GM23248 (cell line): ENCODE data around the gene CDS2. TPM values are rescaled to one million over a fixed set of nuclear protein-coding genes. Genes with fewer than 3 reads are reported as not detected.

Experiments
- DNase-seq: peaks from one replicate; pipeline ENCODE4 v3.0.0-alpha.2; 2015
- H2AFZ ChIP-seq: fragments of 200-600 bp; sonication (generic); 2 replicates; pipeline ENCODE4 v1.6.1; 2016; ENCODE audit warnings: antibody characterized with exemption
- H3F3A ChIP-seq: fragments of 200-600 bp; sonication (generic); 2 replicates; pipeline ENCODE4 v1.6.1; 2016; ENCODE audit warnings: mild to moderate bottlenecking, antibody characterized with exemption, mixed run types; ENCODE audit not compliant: insufficient read depth
- H3K27ac ChIP-seq: fragments of 200-600 bp; sonication (generic); 2 replicates; pipeline ENCODE4 v1.5.1; 2016; ENCODE audit warnings: mild to moderate bottlenecking
- H3K27me3 ChIP-seq: fragments of 200-600 bp; sonication (generic); replicated peaks from 2 replicates; pipeline ENCODE4 v1.6.1; 2016; ENCODE audit warnings: mild to moderate bottlenecking; ENCODE audit not compliant: insufficient read depth
- H3K36me3 ChIP-seq: fragments of 200-600 bp; sonication (generic); 2 replicates; pipeline ENCODE4 v1.6.1; 2016; ENCODE audit warnings: low read depth, mild to moderate bottlenecking
- H3K4me1 ChIP-seq: fragments of 200-600 bp; sonication (generic); 2 replicates; pipeline ENCODE4 v1.6.1; 2016; ENCODE audit warnings: mild to moderate bottlenecking; ENCODE audit not compliant: insufficient read depth
- H3K4me2 ChIP-seq: fragments of 200-600 bp; sonication (generic); one replicate; pipeline ENCODE4 v1.6.1; 2016; ENCODE audit warnings: mild to moderate bottlenecking; ENCODE audit not compliant: unreplicated experiment
- H3K4me3 ChIP-seq: fragments of 200-600 bp; sonication (generic); 2 replicates; pipeline ENCODE4 v1.5.1; 2016; ENCODE audit warnings: mild to moderate bottlenecking
- H3K79me2 ChIP-seq: fragments of 200-600 bp; sonication (generic); 2 replicates; pipeline ENCODE4 v1.6.1; 2016; ENCODE audit warnings: mild to moderate bottlenecking; ENCODE audit not compliant: insufficient read depth
- H3K9ac ChIP-seq: fragments of 200-600 bp; sonication (generic); 2 replicates; pipeline ENCODE4 v1.6.1; 2016; ENCODE audit warnings: mild to moderate bottlenecking
- H3K9me2 ChIP-seq: fragments of 200-600 bp; sonication (generic); 2 replicates; pipeline ENCODE4 v1.6.1; 2016; ENCODE audit warnings: mixed run types, mild to moderate bottlenecking, moderate library complexity; ENCODE audit not compliant: insufficient read depth
- H3K9me3 ChIP-seq: fragments of 200-600 bp; sonication (generic); one replicate; pipeline ENCODE4 v1.6.1; 2017; ENCODE audit warnings: low read depth
- H4K20me1 ChIP-seq: fragments of 200-600 bp; sonication (generic); 2 replicates; pipeline ENCODE4 v1.6.0; 2016; ENCODE audit not compliant: insufficient read depth
- EZH2 ChIP-seq: fragments of 200-600 bp; sonication (generic); IDR thresholded peaks from 2 replicates; pipeline ENCODE4 v1.6.1; 2018; ENCODE audit warnings: antibody characterized with exemption, mild to moderate bottlenecking; ENCODE audit not compliant: insufficient read depth, poor library complexity, severe bottlenecking
- EZH2phosphoT487 ChIP-seq: fragments of 200-600 bp; sonication (generic); IDR thresholded peaks from 2 replicates; pipeline ENCODE4 v1.6.1; 2018; ENCODE audit warnings: antibody characterized with exemption, moderate library complexity, mild to moderate bottlenecking, low read depth; ENCODE audit not compliant: insufficient read depth
- WGBS, 2 experiments: methylation state at CpG; one replicate each; pipeline ENCODE4 v1.1.6; 2015 to 2017; ENCODE audit warnings: low lambda C conversion rate in 2 of 2, low coverage in 1 of 2; ENCODE audit errors: missing lambda C conversion rate in 2 of 2; 5-methylcytosine and 5-hydroxymethylcytosine counted together
- in situ Hi-C: fragments of 300-500 bp; cut with MboI; formaldehyde crosslinking; loops from 2 replicates; pipeline ENCODE4 v1.15.0; 2020
- polyA plus RNA-seq: library from polyadenylated mRNA; unstranded; fragments of >200 nt; fragmentation: Nextera tagmentation; extraction: Ambion mirVana; gene quantifications from 2 replicates; pipeline ENCODE4 v1.2.1, GENCODE V29; 2016
- total RNA-seq: library from RNA; depleted of rRNA; stranded (reverse); fragments of >200 nt; shearing (Covaris generic); gene quantifications from 2 replicates; pipeline ENCODE4 v1.2.3, GENCODE V29; 2014

CDS2 gene
- total and polyA plus RNA-seq, 2 experiments from 2014 or later, result 29.4 to 31.6 TPM

DNA sequence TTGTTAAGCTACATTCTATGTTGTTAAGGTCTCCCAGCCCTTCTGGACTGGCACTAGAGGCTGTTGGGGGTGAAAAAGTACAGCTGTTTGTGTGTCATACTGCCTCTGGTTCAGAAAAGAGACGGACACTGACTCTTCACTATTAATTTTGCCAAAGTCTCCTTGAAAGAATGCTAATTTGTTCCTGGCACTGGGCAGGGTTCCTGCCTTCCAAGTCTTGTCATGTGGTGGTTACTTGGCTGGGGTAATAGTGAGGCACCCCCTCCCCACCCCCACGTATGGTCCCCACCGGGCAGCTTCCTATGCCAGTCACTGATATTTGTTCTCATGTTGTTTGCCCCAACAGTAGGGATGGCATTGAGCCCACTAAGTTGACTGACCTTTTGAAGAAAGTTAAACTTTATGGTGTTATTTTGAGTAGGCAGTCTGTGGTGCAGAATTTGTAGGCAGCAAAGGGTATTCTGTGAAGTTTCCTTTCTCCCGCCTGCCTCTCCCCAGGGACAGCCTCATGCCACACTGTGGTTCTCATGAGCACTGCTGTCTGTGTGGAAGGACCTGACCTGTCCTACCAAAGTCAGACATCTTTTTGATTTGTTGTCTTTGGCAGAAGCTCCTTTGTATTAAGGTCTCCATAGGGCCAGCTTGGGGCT is 8.7 kb downstream of the CDS2 start:
- Histone ChIP-seq H3K9me3 (no peaks in the 10 kb centered on the region), H3K9ac (no peak overlapping the region), H3K79me2 (peaks cover 96% of the 10 kb centered on the region), H3K27ac (no peak overlapping the region), H3K36me3 (no peaks in the 10 kb centered on the region), H3K27me3 (no peaks in the 10 kb centered on the region), H3K9me2 (no peaks in the 10 kb centered on the region), H2AFZ (no peak overlapping the region), H3F3A (no peaks in the 10 kb centered on the region), H3K4me1 (peaks cover 8% of the 10 kb centered on the region; the same call in 1 of the 2 replicates), H3K4me3 (no peak overlapping the region), H3K4me2 (no peak overlapping the region), H4K20me1 (peaks cover 9% of the 10 kb centered on the region; the same call in 1 of the 2 replicates)
- 43 to 50% methylated on average over 4 of the region's 4 CpGs for WGBS, 2 experiments
- no peak for TF ChIP-seq EZH2phosphoT487
- no peak for TF ChIP-seq EZH2
- no peak for DNase-seq
- in situ Hi-C loops, result no loop called here

DNA sequence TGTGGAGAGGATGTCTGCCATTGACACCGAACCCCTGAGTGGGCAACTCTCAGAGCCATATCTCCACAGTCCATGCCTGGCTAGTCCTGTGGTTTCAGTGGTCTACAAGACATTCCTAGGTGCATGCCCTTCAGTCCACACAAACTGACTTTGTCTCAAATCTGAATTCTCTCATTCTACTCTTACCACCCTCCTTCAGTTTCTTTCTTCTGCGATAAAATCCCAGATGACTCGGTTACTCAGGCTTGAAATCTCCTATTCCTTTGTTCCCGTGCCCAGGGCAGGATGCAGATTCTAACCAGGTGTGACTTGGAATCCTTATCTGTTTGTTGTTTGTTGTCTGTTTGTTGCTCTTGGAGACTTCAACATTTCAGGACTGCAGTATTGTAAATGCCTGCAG is 9.3 kb downstream of the CDS2 start:
- peaks cover 96% of the 10 kb centered on the region for H3K79me2 ChIP-seq
- no peak overlapping the region for H2AFZ ChIP-seq
- no peak overlapping the region for H3K4me2 ChIP-seq
- in situ Hi-C loops, result no loop called here
- H3K27ac ChIP-seq, result no peak overlapping the region
- no peaks in the 10 kb centered on the region for H3K9me2 ChIP-seq
- no peak for DNase-seq
- TF ChIP-seq EZH2 (no peak), EZH2phosphoT487 (no peak)
- no peak overlapping the region for H3K4me3 ChIP-seq
- no peak overlapping the region for H3K9ac ChIP-seq
- H3K27me3 ChIP-seq, result no peaks in the 10 kb centered on the region
- H4K20me1 ChIP-seq, result peaks cover 9% of the 10 kb centered on the region; the same call in 1 of the 2 replicates
- H3F3A ChIP-seq, result no peaks in the 10 kb centered on the region
- H3K36me3 ChIP-seq, result no peaks in the 10 kb centered on the region
- H3K9me3 ChIP-seq, result no peaks in the 10 kb centered on the region
- 97 to 98% methylated on average over 4 of the region's 4 CpGs for WGBS, 2 experiments
- peaks cover 6% of the 10 kb centered on the region; the same call in 1 of the 2 replicates for H3K4me1 ChIP-seq

GRCh38 chr20:5140195-5140594 is 13.4 kb downstream of the CDS2 start:
- no peak for DNase-seq
- H3K9me2 ChIP-seq, result no peaks in the 10 kb centered on the region
- peaks cover 9% of the 10 kb centered on the region; the same call in 1 of the 2 replicates for H4K20me1 ChIP-seq
- no peak overlapping the region for H3K4me2 ChIP-seq
- no peaks in the 10 kb centered on the region for H3K9me3 ChIP-seq
- in situ Hi-C loops, result no loop called here
- no peaks in the 10 kb centered on the region for H3K27me3 ChIP-seq
- peaks cover 80% of the 10 kb centered on the region for H3K79me2 ChIP-seq
- no peaks in the 10 kb centered on the region for H3F3A ChIP-seq
- TF ChIP-seq EZH2 (no peak), EZH2phosphoT487 (no peak)
- H3K4me3 ChIP-seq, result no peak overlapping the region
- H3K27ac ChIP-seq, result no peak overlapping the region
- no peaks in the 10 kb centered on the region for H3K4me1 ChIP-seq
- no peaks in the 10 kb centered on the region for H3K36me3 ChIP-seq
- no peak overlapping the region for H2AFZ ChIP-seq
- no peak overlapping the region for H3K9ac ChIP-seq

DNA sequence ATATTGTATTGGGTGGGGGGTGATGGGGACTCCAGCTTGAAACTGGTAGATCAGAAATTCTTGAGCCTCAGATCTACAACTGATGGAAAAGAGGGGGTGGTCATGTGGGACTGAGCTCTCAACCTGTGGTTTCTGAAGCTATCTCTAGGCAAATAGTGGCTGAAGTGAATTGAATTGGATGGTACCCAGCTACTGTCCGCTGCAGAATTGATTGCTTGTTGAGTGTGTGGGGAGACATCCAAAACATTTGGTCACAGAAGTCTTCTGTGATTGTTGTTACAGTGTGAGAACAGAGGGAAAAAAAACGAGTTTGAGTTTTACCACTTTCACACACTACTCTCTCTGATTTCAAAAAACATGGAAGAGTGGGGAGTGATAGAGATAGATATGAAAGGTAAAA is 14.8 kb downstream of the CDS2 start:
- 55 to 66% methylated on average over 2 of the region's 2 CpGs for WGBS, 2 experiments
- in situ Hi-C loops, result no loop called here
- no peak overlapping the region for H3K27ac ChIP-seq
- no peaks in the 10 kb centered on the region for H3K4me1 ChIP-seq
- peaks cover 80% of the 10 kb centered on the region for H3K79me2 ChIP-seq
- H3K4me2 ChIP-seq, result no peak overlapping the region
- H3K27me3 ChIP-seq, result no peaks in the 10 kb centered on the region
- H3F3A ChIP-seq, result no peaks in the 10 kb centered on the region
- H2AFZ ChIP-seq, result no peak overlapping the region
- no peak overlapping the region for H3K4me3 ChIP-seq
- TF ChIP-seq EZH2phosphoT487 (no peak), EZH2 (no peak)
- no peaks in the 10 kb centered on the region for H3K9me3 ChIP-seq
- DNase-seq, result no peak
- H3K9me2 ChIP-seq, result no peaks in the 10 kb centered on the region
- H3K36me3 ChIP-seq, result no peaks in the 10 kb centered on the region
- peaks cover 12% of the 10 kb centered on the region; the same call in 1 of the 2 replicates for H4K20me1 ChIP-seq
- no peak overlapping the region for H3K9ac ChIP-seq
